Gastrocnemius medialis (tissue), 4 donors: ENCODE measurements around the gene TBC1D10A. TPM values are rescaled to one million over a fixed set of nuclear protein-coding genes. Genes with fewer than 3 reads are reported as not detected.

ENCODE experiments used
- ATAC-seq, 2 donors: fragments of 150-250 bp; one replicate each; pipeline ENCODE4 v1.9.1; 2016
- DNase-seq, 2 donors: peaks; one replicate each; pipeline ENCODE4 v3.0.0-alpha.2; 2019
- H3K27ac ChIP-seq, 4 donors: fragments of 200-600 bp; sonication (generic); 1 replicate in 1 of 4; 2 replicates in 3 of 4; pipeline ENCODE4 v1.5.1; 2016 to 2018; ENCODE audit warnings: mild to moderate bottlenecking in 2 of 4, moderate library complexity in 1 of 4
- H3K27me3 ChIP-seq, 3 donors: fragments of 200-600 bp; sonication (generic) in 2 of 3; 1 replicate in 1 of 3; 2 replicates in 2 of 3; pipeline versions ENCODE4 v1.5.1 to v1.6.0; 2016 to 2019; ENCODE audit warnings: mild to moderate bottlenecking in 1 of 3, moderate library complexity in 1 of 3
- H3K36me3 ChIP-seq, 2 donors: fragments of 200-600 bp; sonication (generic) in 1 of 2; one replicate each; pipeline ENCODE4 v1.5.1; 2017 to 2018
- H3K4me1 ChIP-seq, 2 donors: fragments of 200-600 bp; sonication (generic) in 1 of 2; one replicate each; pipeline ENCODE4 v1.5.1; 2016 to 2017; ENCODE audit warnings: mild to moderate bottlenecking in 2 of 2
- H3K4me3 ChIP-seq, 4 donors: fragments of 200-600 bp; sonication (generic) in 3 of 4; 1 replicate in 1 of 4; 2 replicates in 3 of 4; pipeline ENCODE4 v1.5.1; 2016 to 2019; ENCODE audit warnings: mild to moderate bottlenecking in 2 of 4
- H3K9me3 ChIP-seq, 3 donors: fragments of 200-600 bp; sonication (generic) in 2 of 3; 1 replicate in 1 of 3; 2 replicates in 2 of 3; pipeline ENCODE4 v1.5.1; 2016 to 2019
- POLR2A ChIP-seq, 2 donors: fragments of 450-650 bp; IDR thresholded peaks; one replicate each; pipeline ENCODE4 v1.6.1; 2017; ENCODE audit warnings: antibody characterized with exemption in 2 of 2, mild to moderate bottlenecking in 2 of 2, moderate library complexity in 2 of 2
- in situ Hi-C, 4 donors: fragments of 200-750 bp; cut with MboI; loops; one replicate each; pipeline versions ENCODE4 v1.15.0 to v1.8.0; 2017; ENCODE audit warnings: low sequenced_read_pairs in 4 of 4
- intact Hi-C: fragments of 100-400 bp; cut with DNase I; formaldehyde crosslinking; loops from one replicate; pipeline ENCODE4 v1.15.1; 2023; ENCODE audit warnings: low total_unique reads
- total RNA-seq, 4 donors: library from RNA; depleted of rRNA; stranded (reverse); fragments of >200 nt; gene quantifications; one replicate each; pipeline versions ENCODE4 v1.1.0 to v1.2.3, GENCODE V29; 2016
- TF ChIP-seq, protein P1 (sequence below), 5 experiments: fragments of 450-650 bp in 3 of 5; fragments of 200-600 bp in 2 of 5; sonication (generic) in 2 of 5; IDR thresholded peaks in 4 of 5; conservative IDR thresholded peaks in 1 of 5; 1 replicate in 4 of 5; 2 replicates in 1 of 5; pipeline ENCODE4 v1.5.1; 2016 to 2019; ENCODE audit warnings: antibody characterized with exemption in 5 of 5, mild to moderate bottlenecking in 3 of 5, moderate library complexity in 3 of 5

Gene TBC1D10A
- total RNA-seq, 4 donors from 2014 or later: 4.1 to 9.6 (median 6.2) TPM

DNA sequence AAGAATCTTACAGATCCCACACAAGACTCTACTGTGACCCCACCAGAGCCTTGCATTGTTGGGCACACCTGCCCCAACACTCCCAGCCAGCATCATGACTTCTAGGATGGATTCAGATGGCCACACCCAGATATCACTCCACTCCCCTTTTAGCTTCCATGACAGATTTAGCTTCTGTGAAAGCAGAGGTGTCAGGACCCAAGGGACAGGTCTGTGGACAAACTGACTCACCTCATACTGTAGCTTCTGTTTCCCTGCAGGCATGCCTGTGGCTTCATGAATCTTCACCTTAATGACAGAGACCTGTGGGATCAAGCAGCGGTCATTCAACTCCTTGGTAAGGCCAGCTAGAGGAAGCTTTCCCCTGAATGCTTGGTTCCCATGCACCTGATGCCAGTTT is 8.5 kb upstream of the TBC1D10A start:
- H3K36me3 ChIP-seq: peaks cover 6 to 86% of the 10 kb centered on the region in 2 donors
- ATAC-seq (no peak), DNase-seq (no peak)
- no peak overlapping the region for H3K27ac ChIP-seq
- H3K4me3 ChIP-seq: no peak overlapping the region
- in situ Hi-C loops: no loop called here
- H3K4me1 ChIP-seq: peaks cover 9 to 20% of the 10 kb centered on the region in 2 donors
- no peak for TF ChIP-seq POLR2A (IDR thresholded peaks at IDR 0.05)
- TF ChIP-seq, protein P1, sequence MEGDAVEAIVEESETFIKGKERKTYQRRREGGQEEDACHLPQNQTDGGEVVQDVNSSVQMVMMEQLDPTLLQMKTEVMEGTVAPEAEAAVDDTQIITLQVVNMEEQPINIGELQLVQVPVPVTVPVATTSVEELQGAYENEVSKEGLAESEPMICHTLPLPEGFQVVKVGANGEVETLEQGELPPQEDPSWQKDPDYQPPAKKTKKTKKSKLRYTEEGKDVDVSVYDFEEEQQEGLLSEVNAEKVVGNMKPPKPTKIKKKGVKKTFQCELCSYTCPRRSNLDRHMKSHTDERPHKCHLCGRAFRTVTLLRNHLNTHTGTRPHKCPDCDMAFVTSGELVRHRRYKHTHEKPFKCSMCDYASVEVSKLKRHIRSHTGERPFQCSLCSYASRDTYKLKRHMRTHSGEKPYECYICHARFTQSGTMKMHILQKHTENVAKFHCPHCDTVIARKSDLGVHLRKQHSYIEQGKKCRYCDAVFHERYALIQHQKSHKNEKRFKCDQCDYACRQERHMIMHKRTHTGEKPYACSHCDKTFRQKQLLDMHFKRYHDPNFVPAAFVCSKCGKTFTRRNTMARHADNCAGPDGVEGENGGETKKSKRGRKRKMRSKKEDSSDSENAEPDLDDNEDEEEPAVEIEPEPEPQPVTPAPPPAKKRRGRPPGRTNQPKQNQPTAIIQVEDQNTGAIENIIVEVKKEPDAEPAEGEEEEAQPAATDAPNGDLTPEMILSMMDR (IDR thresholded peaks at IDR 0.05 in 4 of 5, conservative IDR thresholded peaks at IDR 0.05 in 1 of 5): no peak
- H3K9me3 ChIP-seq: no peaks in the 10 kb centered on the region
- intact Hi-C loops: no loop called here
- H3K27me3 ChIP-seq: no peaks in the 10 kb centered on the region

DNA sequence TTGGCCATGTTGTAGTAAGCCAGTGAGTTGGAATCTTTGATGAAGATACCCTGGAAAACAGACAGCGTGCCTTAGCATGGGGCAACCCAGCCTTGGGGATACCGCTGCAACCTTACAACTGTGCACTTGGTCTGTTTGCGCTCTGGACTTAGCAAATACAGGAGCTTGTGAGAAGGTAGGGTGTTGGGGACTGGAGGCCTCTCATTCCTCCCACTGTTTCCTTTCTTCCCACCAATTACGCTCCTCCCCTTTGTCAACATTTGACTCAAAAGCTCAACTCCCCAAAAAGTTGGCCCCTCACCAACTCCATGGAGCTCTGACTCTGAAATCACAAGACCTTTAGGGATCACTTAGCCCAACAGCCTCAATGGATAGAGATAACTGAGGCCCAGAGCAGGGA is 7.9 kb upstream of the TBC1D10A start:
- no peaks in the 10 kb centered on the region for H3K27me3 ChIP-seq
- peaks cover 5 to 80% of the 10 kb centered on the region in 2 donors for H3K36me3 ChIP-seq
- ATAC-seq: no peak

DNA sequence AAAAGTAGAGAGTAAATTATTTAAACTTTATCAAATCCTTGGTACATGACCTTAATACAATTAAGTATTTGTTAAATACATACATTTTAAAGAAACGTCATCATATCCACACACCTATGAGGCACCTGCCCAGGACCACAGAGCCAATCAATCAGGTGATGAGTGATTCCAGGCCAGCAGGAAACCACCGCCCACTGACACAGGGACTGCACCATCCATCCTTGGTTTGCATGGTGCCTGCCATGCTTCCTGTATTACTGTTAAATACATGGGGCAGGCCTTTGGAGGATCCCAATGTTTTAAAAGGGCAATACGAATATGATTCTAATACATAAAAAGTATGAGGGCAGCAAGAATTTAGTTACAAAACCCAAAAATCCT is 7.0 kb upstream of the TBC1D10A start:
- no peaks in the 10 kb centered on the region for H3K27me3 ChIP-seq
- intact Hi-C loops (no loop called here), in situ Hi-C loops (no loop called here)
- TF ChIP-seq POLR2A (IDR thresholded peaks at IDR 0.05): no peak
- TF ChIP-seq, protein P1 (IDR thresholded peaks at IDR 0.05 in 4 of 5, conservative IDR thresholded peaks at IDR 0.05 in 1 of 5): no peak
- no peaks in the 10 kb centered on the region for H3K9me3 ChIP-seq
- no peak overlapping the region for H3K27ac ChIP-seq
- H3K36me3 ChIP-seq: peaks cover 3 to 71% of the 10 kb centered on the region in 2 donors
- peaks cover 9 to 20% of the 10 kb centered on the region in 2 donors for H3K4me1 ChIP-seq
- no peak for DNase-seq
- no peak for ATAC-seq
- H3K4me3 ChIP-seq: no peak overlapping the region

More for the DNA sequence above, 7.9 kb upstream of the TBC1D10A start:
- H3K4me3 ChIP-seq: no peak overlapping the region
- in situ Hi-C loops: no loop called here
- H3K9me3 ChIP-seq: no peaks in the 10 kb centered on the region
- intact Hi-C loops: no loop called here
- no peak for DNase-seq
- no peak overlapping the region for H3K27ac ChIP-seq
- TF ChIP-seq, protein P1 (IDR thresholded peaks at IDR 0.05 in 4 of 5, conservative IDR thresholded peaks at IDR 0.05 in 1 of 5): no peak
- TF ChIP-seq POLR2A (IDR thresholded peaks at IDR 0.05): no peak
- peaks cover 9 to 20% of the 10 kb centered on the region in 2 donors for H3K4me1 ChIP-seq

DNA sequence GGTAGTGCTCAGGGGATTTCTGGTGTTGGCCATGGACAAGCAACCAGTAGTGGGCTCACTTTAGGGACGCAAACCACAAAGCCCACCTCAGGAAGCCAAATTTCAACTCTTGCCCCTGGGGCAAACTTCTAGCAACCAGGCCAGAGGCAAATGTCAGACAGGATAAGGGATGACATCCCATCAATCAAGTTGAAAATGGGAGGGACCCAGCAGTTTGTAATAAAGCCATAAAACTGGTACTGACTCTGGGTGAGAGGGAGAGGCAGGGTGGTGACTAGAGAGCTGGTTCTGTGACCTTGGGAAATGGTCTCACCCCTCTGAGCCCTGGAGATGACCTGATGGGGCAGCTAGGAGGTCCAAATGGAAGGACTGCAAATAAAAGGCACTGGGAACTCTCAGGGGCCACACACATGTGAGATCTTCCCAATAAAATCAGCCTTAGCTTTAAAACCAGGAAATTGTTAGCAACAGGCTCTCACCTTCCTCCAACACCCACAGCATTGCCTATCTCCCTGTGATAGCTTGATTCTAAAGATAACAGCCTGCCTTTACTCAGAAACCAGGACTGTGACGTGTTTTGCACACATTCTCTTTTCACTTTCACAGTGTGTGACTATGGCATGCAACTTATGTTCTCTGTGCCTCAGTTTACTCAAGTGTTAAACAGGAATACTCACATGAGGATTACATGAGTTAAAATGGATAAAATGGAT is 6.4 kb upstream of the TBC1D10A start:
- H3K27ac ChIP-seq: no peak overlapping the region
- TF ChIP-seq, protein P1 (IDR thresholded peaks at IDR 0.05 in 4 of 5, conservative IDR thresholded peaks at IDR 0.05 in 1 of 5): no peak
- no peak for TF ChIP-seq POLR2A (IDR thresholded peaks at IDR 0.05)

More for the DNA sequence above, 6.4 kb upstream of the TBC1D10A start:
- peaks cover 3 to 66% of the 10 kb centered on the region in 2 donors for H3K36me3 ChIP-seq
- no peak overlapping the region for H3K4me3 ChIP-seq
- ATAC-seq (no peak), DNase-seq (no peak)
- in situ Hi-C loops: no loop called here
- no peaks in the 10 kb centered on the region for H3K27me3 ChIP-seq
- peaks cover 9 to 20% of the 10 kb centered on the region in 2 donors for H3K4me1 ChIP-seq
- H3K9me3 ChIP-seq: no peaks in the 10 kb centered on the region
- intact Hi-C loops: no loop called here
